Cardiac septum (tissue), 1 donor: ENCODE measurements around the gene TMEM132E. TPM values are rescaled to one million over a fixed set of nuclear protein-coding genes. Genes with fewer than 3 reads are reported as not detected.

Experiments
- DNase-seq: peaks from one replicate; pipeline ENCODE4 v3.0.0-alpha.2; 2020; ENCODE audit warnings: low spot score
- intact Hi-C: fragments of 100-400 bp; cut with DNase I; formaldehyde crosslinking; loops from one replicate; pipeline ENCODE4 v1.14.0; 2022
- total RNA-seq: library from RNA; stranded (reverse); fragmentation: NEBNext Ultra II Directional; extraction: Animal tissue kit (Norgen Biotek cat#: 25700); gene quantifications from one replicate; pipeline ENCODE4 v1.2.1, GENCODE V29; 2021
- donor health status: DM: no; HTN: no; CAD: no.

Gene TMEM132E
- total RNA-seq, 1 donor from 2014 or later, result 0.43 TPM

- DNase-seq, result no peak
Measured at GRCh38 chr17:34623856-34624766, 44.7 kb downstream of the TMEM132E start.

GRCh38 chr17:34624767-34625383, 45.5 kb downstream of the TMEM132E start:
- intact Hi-C loops, result no loop called here
- no peak for DNase-seq

More at GRCh38 chr17:34623856-34624766, 44.7 kb downstream of the TMEM132E start:
- intact Hi-C loops, result no loop called here

- intact Hi-C loops, result no loop called here
- DNase-seq, result no peak
Measured at GRCh38 chr17:34626121-34626681, 46.8 kb downstream of the TMEM132E start.

DNA sequence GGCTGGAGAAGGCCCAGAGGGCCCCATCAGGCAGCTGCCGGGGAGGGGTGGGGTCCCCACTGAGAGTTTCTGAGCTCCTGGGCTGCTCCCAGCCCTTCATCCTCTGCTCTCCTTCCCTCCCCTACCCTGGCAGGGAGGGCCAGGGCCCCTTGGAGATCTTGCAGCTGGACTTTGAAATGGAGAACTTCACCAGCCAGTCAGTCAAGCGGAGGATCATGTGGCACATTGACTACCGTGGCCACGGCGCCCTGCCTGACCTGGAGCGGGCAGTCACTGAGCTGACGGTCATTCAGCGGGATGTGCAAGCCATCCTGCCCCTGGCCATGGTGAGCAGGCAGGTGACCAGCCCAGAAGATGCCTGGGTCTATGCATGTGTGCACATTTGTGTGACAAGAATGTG, 49.5 kb downstream of the TMEM132E start:
- DNase-seq, result no peak
- intact Hi-C loops, result no loop called here

GRCh38 chr17:34633351-34633750, 54.0 kb downstream of the TMEM132E start:
- DNase-seq, result no peak
- intact Hi-C loops, result no loop called here

DNA sequence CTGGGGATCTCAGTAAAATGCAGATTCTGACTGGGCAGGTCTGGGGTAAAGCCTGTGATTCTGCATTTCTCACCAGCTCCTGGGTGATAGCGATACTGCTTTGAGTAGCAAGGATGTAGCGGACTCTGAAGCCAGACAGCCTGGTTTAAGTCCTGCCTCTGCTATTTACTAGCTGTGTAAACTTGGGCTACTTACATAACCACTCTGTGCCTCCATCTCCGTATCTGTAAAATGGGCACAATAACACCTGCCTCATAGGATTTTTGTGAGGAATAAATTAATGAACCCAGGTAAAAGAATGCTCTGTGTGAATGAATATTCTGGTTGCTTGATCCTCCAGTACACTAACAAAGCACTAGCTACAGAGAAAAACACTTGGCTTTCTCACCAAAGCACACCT, 54.4 kb downstream of the TMEM132E start:
- intact Hi-C loops, result no loop called here
- no peak for DNase-seq

GRCh38 chr17:34634551-34635160, 55.3 kb downstream of the TMEM132E start:
- intact Hi-C loops, result loop anchor here (5.0 kb wide), 1 partner anchor 92 kb away; no protein-coding TSS in a partner anchor
- DNase-seq, result no peak

GRCh38 chr17:34635876-34636275, 56.5 kb downstream of the TMEM132E start:
- intact Hi-C loops, result loop anchor here (5.0 kb wide), 1 partner anchor 94 kb away; no protein-coding TSS in a partner anchor

GRCh38 chr17:34637041-34637547, 57.7 kb downstream of the TMEM132E start:
- intact Hi-C loops, result loop anchor here (5.0 kb wide), 1 partner anchor 95 kb away; no protein-coding TSS in a partner anchor
- DNase-seq, result no peak

More at GRCh38 chr17:34635876-34636275, 56.5 kb downstream of the TMEM132E start:
- DNase-seq, result no peak

GRCh38 chr17:34637548-34638525, 58.5 kb downstream of the TMEM132E start:
- DNase-seq, result peak; percentile 85
- intact Hi-C loops, result loop anchor here (2.0 to 5.0 kb wide), 2 partner anchors 96 to 217 kb away; no protein-coding TSS in a partner anchor

DNA sequence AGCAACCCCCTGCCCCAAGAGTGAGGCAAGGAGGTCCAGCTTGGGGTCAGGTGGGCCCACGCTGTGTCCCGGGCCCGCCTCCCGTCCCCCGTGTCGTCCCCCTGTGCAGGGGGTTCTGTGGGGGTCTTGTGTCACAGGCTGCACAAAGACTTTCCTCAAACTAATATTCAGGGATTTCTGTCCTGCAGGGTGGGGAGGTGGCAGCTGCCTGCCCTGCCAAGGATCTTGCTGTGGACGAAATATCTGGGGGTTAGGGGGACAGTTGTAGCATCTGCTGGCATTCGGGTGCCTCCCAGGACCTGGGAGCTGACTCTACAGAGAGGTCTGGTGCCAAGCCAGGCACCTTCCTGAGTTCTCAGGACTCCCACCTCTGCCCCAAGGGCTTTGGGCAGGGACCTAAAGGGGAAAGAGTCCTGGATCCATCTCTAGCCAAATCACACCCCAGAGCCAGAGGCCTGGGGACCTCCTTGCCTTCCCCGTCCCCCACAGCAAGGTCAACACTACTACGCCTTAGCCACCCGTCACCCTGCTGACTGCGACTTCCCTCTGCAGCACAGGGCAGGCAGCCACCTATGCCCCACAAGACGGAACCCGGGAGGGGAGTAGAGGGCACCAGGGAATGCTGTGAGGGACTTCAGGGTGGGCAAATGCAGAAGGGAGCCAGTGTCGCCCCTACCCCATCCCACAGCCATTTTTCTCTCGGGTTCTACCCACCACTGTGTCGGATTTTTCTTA, 59.3 kb downstream of the TMEM132E start:
- no peak for DNase-seq
- intact Hi-C loops, result loop anchor here (2.0 to 5.0 kb wide), 2 partner anchors 96 to 218 kb away; no protein-coding TSS in a partner anchor

- intact Hi-C loops, result loop anchor here (2.0 to 5.0 kb wide), 2 partner anchors 98 to 219 kb away; no protein-coding TSS in a partner anchor
- no peak for DNase-seq
Measured at GRCh38 chr17:34639706-34640425, 60.5 kb downstream of the TMEM132E start.

- intact Hi-C loops, result no loop called here
- DNase-seq, result no peak
Measured at GRCh38 chr17:34641368-34641767, 62.0 kb downstream of the TMEM132E start.

GRCh38 chr17:34644941-34645550, 65.7 kb downstream of the TMEM132E start:
- DNase-seq, result no peak
- intact Hi-C loops, result no loop called here

- no peak for DNase-seq
- intact Hi-C loops, result no loop called here
Measured at GRCh38 chr17:34645594-34645993, 66.2 kb downstream of the TMEM132E start.

DNA sequence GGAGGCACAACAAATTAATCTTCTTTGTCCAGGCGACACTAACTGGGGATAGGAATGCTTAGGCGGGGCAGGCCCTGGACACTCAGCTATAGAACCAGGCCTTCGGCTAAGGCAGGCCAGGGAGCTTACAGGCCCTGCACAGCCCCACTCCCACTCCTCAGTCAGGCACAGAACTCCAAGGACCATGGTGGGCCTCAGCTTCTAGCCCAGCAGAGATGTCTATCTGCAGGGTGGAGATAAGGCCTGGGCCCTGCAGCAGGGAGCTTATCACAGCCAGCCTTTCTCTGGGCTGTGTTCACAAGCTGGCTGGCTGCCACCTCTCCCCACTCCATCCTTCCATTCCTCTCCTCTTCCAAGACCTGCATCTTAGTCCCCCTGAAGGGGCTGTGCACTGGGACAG, 68.1 kb downstream of the TMEM132E start:
- DNase-seq, result no peak
- intact Hi-C loops, result no loop called here
